Smooth muscle cell (in vitro differentiated cells): ENCODE data around the gene FANCE. TPM values are rescaled to one million over a fixed set of nuclear protein-coding genes. Genes with fewer than 3 reads are reported as not detected.

Experiments
- DNase-seq: peaks from one replicate; lab custom pipeline; 2025; ENCODE audit not compliant: unreplicated experiment; lab: John Stamatoyannopoulos, UW
- H2AFZ ChIP-seq: fragments of 200-600 bp; sonication (generic); 2 replicates; pipeline ENCODE4 v1.6.0; 2016; ENCODE audit warnings: antibody characterized with exemption, low read depth, mild to moderate bottlenecking
- H3F3A ChIP-seq: fragments of 200-600 bp; sonication (generic); 2 replicates; pipeline ENCODE4 v1.6.0; 2017; ENCODE audit warnings: antibody characterized with exemption, low read depth
- H3K27ac ChIP-seq: fragments of 200-600 bp; sonication (generic); 2 replicates; pipeline ENCODE4 v1.5.1; 2016; ENCODE audit warnings: low read depth, mild to moderate bottlenecking
- H3K27me3 ChIP-seq: fragments of 200-600 bp; sonication (generic); 2 replicates; pipeline ENCODE4 v1.6.1; 2016; ENCODE audit warnings: low read depth, mild to moderate bottlenecking
- H3K36me3 ChIP-seq: fragments of 200-600 bp; sonication (generic); 2 replicates; pipeline ENCODE4 v1.5.1; 2016; ENCODE audit warnings: low read depth
- H3K4me1 ChIP-seq: fragments of 200-600 bp; sonication (generic); 2 replicates; pipeline ENCODE4 v1.5.1; 2016; ENCODE audit warnings: low read depth
- H3K4me2 ChIP-seq: fragments of 200-600 bp; sonication (generic); 2 replicates; pipeline ENCODE4 v1.6.0; 2016; ENCODE audit warnings: mild to moderate bottlenecking
- H3K4me3 ChIP-seq: fragments of 200-600 bp; sonication (generic); 2 replicates; pipeline ENCODE4 v1.5.1; 2016; ENCODE audit warnings: mild to moderate bottlenecking
- H3K79me2 ChIP-seq: fragments of 200-600 bp; sonication (generic); 2 replicates; pipeline ENCODE4 v1.6.0; 2016; ENCODE audit warnings: low read depth, mild to moderate bottlenecking
- H3K9ac ChIP-seq: fragments of 200-600 bp; sonication (generic); 2 replicates; pipeline ENCODE4 v1.6.0; 2016; ENCODE audit warnings: low read depth
- H3K9me3 ChIP-seq: fragments of 200-600 bp; sonication (generic); replicated peaks from 2 replicates; pipeline ENCODE4 v1.5.1; 2016; ENCODE audit warnings: low read depth
- H4K20me1 ChIP-seq: fragments of 200-600 bp; sonication (generic); 2 replicates; pipeline ENCODE4 v1.6.0; 2016; ENCODE audit warnings: low read depth
- WGBS: methylation state at CpG from one replicate; pipeline ENCODE4 v1.1.7; 2016; ENCODE audit warnings: low lambda C conversion rate; 5-methylcytosine and 5-hydroxymethylcytosine counted together
- polyA plus RNA-seq: library from polyadenylated mRNA; unstranded; fragments of >200 nt; fragmentation: Nextera tagmentation; extraction: Ambion mirVana; gene quantifications from 2 replicates; pipeline ENCODE4 v1.2.1, GENCODE V29; 2016
- total RNA-seq: library from RNA; depleted of rRNA; stranded (reverse); fragments of >200 nt; gene quantifications from 2 replicates; pipeline ENCODE4 v1.2.3, GENCODE V29; 2014
- TF ChIP-seq, protein P1 (sequence below): fragments of 200-600 bp; sonication (generic); IDR thresholded peaks from 2 replicates; pipeline ENCODE4 v1.5.1; 2017; ENCODE audit warnings: borderline replicate concordance, mild to moderate bottlenecking, antibody characterized with exemption; ENCODE audit not compliant: insufficient read depth, poor library complexity, severe bottlenecking

The FANCE gene
- total and polyA plus RNA-seq, 2 experiments from 2014 or later: 3.6 to 5.6 TPM

DNA sequence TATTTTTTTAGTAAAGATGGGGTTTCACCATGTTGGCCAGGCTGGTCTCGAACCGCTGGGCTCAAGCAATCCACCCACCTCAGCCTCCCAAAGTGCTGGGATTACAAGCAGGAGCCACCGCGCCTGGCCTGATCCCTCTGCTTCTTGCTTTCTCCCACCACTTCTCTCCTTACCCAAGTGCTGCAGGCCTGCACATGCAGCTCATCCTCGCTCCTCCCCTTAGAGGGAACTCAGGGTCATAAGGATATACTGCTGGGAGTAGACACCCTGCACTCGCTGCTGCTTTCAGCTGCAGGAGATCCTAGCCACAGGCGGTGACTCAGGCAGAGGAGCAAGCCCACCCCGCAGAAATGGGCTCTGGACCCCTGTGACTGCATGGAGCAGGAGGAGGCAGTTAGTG is 40.0 kb upstream of the FANCE start:
- 89% methylated on average over 8 of the region's 8 CpGs for WGBS
- no peak overlapping the region for H3K9ac ChIP-seq
- TF ChIP-seq, protein P1, sequence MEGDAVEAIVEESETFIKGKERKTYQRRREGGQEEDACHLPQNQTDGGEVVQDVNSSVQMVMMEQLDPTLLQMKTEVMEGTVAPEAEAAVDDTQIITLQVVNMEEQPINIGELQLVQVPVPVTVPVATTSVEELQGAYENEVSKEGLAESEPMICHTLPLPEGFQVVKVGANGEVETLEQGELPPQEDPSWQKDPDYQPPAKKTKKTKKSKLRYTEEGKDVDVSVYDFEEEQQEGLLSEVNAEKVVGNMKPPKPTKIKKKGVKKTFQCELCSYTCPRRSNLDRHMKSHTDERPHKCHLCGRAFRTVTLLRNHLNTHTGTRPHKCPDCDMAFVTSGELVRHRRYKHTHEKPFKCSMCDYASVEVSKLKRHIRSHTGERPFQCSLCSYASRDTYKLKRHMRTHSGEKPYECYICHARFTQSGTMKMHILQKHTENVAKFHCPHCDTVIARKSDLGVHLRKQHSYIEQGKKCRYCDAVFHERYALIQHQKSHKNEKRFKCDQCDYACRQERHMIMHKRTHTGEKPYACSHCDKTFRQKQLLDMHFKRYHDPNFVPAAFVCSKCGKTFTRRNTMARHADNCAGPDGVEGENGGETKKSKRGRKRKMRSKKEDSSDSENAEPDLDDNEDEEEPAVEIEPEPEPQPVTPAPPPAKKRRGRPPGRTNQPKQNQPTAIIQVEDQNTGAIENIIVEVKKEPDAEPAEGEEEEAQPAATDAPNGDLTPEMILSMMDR: no peak

DNA sequence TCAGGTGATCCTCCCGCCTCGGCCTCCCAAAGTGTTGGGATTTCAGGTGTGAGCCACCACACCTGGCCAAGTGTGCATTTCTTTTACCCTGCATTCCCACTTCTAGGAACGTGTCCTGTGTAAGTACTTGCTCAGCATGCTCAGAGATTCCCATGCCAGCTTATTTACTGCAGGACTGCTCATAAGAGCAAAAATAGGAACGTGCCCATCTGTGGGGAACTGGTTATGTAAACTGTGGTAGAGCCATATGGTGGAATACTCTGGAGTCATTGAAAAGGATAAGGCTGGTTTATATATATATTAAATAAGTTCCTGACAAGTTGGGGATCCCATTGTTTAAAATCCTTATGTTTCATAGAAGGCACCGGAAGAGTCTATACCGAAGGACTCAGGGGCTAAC is 38.2 kb upstream of the FANCE start:
- Histone ChIP-seq H4K20me1 (peaks cover 4% of the 10 kb centered on the region), H3F3A (no peaks in the 10 kb centered on the region), H3K4me1 (no peaks in the 10 kb centered on the region), H3K79me2 (no peaks in the 10 kb centered on the region), H3K27me3 (no peaks in the 10 kb centered on the region), H3K36me3 (no peaks in the 10 kb centered on the region), H3K4me2 (no peak overlapping the region), H3K9me3 (no peaks in the 10 kb centered on the region), H3K4me3 (no peak overlapping the region), H3K9ac (no peak overlapping the region), H3K27ac (no peak overlapping the region), H2AFZ (no peak overlapping the region)
- no peak for DNase-seq
- WGBS: 92% methylated on average over 6 of the region's 6 CpGs
- TF ChIP-seq, protein P1: no peak

More for the DNA sequence above, 40.0 kb upstream of the FANCE start:
- DNase-seq: no peak
- Histone ChIP-seq H3F3A (no peaks in the 10 kb centered on the region), H3K36me3 (no peaks in the 10 kb centered on the region), H3K27me3 (no peaks in the 10 kb centered on the region), H3K4me1 (no peaks in the 10 kb centered on the region), H4K20me1 (peaks cover 19% of the 10 kb centered on the region), H3K4me2 (no peak overlapping the region), H2AFZ (no peak overlapping the region), H3K79me2 (peaks cover 5% of the 10 kb centered on the region), H3K9me3 (no peaks in the 10 kb centered on the region), H3K4me3 (no peak overlapping the region), H3K27ac (no peak overlapping the region)

DNA sequence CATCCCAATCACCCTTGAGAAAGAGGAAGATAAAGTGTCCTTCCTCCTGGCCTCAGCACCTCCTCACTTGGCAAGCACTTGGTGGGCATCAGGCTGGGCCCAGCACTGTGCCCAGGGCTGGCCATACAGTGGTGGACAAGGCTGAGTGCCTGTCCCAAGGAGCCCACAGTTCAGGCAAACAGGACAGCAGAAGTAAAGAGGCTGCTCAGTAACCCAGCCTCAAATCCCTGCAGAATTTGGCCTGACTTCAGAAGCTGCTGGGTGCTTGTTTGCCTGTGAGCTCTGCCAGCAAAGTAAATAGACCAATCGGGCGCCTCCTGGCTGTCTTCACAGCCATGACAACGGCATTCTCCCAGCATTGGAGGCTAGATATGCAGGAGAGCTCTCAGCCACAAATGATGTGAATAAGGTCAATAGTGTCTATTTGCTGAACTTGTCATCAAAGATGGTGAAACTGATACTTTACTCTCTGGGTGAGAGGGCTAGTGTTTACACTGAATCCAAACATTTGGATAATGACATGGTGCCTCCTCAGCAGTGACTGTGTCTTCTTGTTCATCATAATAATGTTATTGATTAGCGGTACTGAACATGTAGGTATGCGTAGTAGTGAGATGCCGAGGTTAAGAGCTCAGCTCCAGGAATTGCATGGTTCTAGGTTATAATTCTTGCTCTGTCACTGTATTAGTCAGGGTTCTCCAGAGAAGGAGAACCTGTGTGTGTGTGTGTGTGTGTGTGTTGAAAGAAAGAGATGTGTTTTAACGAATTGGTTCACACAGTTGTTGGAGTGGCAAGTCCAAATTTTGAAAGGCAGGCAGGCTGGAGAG is 36.9 kb upstream of the FANCE start:
- Histone ChIP-seq H3K4me2 (no peak overlapping the region), H3K9ac (no peak overlapping the region), H2AFZ (no peak overlapping the region), H3K36me3 (no peaks in the 10 kb centered on the region), H3K79me2 (no peaks in the 10 kb centered on the region), H3K4me1 (no peaks in the 10 kb centered on the region), H3F3A (no peaks in the 10 kb centered on the region), H3K27ac (no peak overlapping the region), H3K4me3 (no peak overlapping the region), H4K20me1 (no peaks in the 10 kb centered on the region), H3K9me3 (no peaks in the 10 kb centered on the region), H3K27me3 (no peaks in the 10 kb centered on the region)
- TF ChIP-seq, protein P1: peak; percentile 47
- no peak for DNase-seq
- 67% methylated on average over 7 of the region's 7 CpGs for WGBS
